ENCODE data around the gene HS2ST1. TPM values are rescaled to one million over a fixed set of nuclear protein-coding genes. Genes with fewer than 3 reads are reported as not detected.

The HS2ST1 gene
- total and polyA plus RNA-seq, 2 experiments from 2014 or later = 6.7 to 17.1 TPM

DNA sequence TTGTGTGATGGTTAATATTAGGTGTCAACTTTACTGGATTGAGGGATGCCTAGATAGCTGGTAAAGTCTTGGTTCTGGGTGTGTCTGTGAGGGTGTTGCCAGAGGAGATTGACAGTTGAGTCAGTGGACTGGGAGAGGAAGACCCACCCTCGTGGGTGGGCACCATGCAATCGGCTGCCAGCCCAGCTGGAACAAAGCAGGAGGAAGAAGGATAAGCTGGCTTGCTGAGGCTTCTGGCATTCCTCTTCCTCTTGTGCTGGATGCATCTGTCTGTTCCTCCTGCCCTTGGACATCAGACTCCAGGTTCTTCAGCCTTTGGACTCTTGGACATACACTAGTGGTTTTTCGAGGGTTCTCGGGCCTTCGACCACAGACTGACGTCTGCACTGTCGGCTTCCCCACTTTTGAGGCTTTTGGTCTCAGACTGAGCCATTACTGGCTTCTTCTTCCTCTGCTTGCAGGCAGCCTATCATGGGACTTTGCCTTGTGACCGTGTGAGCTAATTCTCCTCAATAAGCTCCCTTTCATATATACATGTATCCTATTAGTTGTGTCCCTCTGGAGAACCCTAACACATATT, 230.0 kb downstream of the HS2ST1 start (continued):
- no peak for TF ChIP-seq ZNF462 (CRISPR knock-in tag; IDR thresholded peaks at IDR 0.05)
- TF ChIP-seq JUNB (IDR thresholded peaks at IDR 0.05; ENCODE audit: unreplicated experiment) = no peak
- no peak for TF ChIP-seq ZNF114 (CRISPR knock-in tag; IDR thresholded peaks at IDR 0.05)
- no peak for TF ChIP-seq CREB1 (CRISPR knock-in tag; IDR thresholded peaks at IDR 0.05; ENCODE audit: low read depth)

DNA sequence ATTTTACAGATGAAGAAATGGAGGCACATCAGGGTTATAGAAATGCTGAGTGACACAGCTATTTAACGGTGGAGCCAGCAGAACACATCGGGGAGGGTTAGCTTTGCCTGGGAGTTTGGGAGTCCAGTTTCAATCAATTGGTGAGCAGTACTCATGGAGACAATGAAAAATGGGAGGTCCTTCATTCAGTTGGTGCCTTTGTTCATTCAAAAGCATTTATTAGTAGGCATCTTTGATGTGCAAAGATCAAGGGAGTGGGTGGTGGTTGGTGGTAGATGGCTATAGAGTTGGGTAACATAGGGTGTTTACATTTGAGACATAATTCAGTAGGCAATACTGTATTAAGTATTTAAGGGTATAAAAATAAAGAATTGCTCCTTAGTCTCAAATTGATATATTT, 230.5 kb downstream of the HS2ST1 start:
- no peaks in the 10 kb centered on the region for H3K36me3 ChIP-seq (ENCODE audit: insufficient read depth)
- no peaks in the 10 kb centered on the region for H3K27me3 Mint-ChIP-seq (ENCODE audit: insufficient read depth, low read depth, poor library complexity)
- no peak overlapping the region for H3K27ac ChIP-seq (ENCODE audit: low read depth)
- no peaks in the 10 kb centered on the region for H3K27me3 ChIP-seq (ENCODE audit: insufficient read depth)
- H3K9me3 Mint-ChIP-seq = peaks cover 3% of the 10 kb centered on the region; the same call in 1 of the 3 replicates
- no peaks in the 10 kb centered on the region for H4K20me1 ChIP-seq (replicated peaks; ENCODE audit: insufficient read depth)
- H3K9me2 ChIP-seq (ENCODE audit: insufficient read depth) = no peaks in the 10 kb centered on the region; the same call in 1 of the 2 replicates
- H3K36me3 Mint-ChIP-seq (ENCODE audit: low read depth) = no peaks in the 10 kb centered on the region
- peaks cover 11% of the 10 kb centered on the region for H3K4me1 ChIP-seq (ENCODE audit: insufficient read depth)
- no peak overlapping the region for H3K4me2 ChIP-seq
- no peak overlapping the region for H3K27ac Mint-ChIP-seq
- H3F3A ChIP-seq (replicated peaks; ENCODE audit: low read depth) = no peaks in the 10 kb centered on the region
- H2AFZ ChIP-seq = no peak overlapping the region
- H3K4me1 Mint-ChIP-seq = peaks cover 15% of the 10 kb centered on the region
- no peak overlapping the region for H3K4me3 Mint-ChIP-seq
- no peaks in the 10 kb centered on the region for H3K79me2 ChIP-seq (replicated peaks; ENCODE audit: insufficient read depth)
- ATAC-seq = no peak
- DNase-seq (ENCODE audit: low spot score) = no peak
- no peak overlapping the region for H3K4me3 ChIP-seq
- TF ChIP-seq JUNB (IDR thresholded peaks at IDR 0.05; ENCODE audit: unreplicated experiment) = no peak
- TF ChIP-seq CREB1 (CRISPR knock-in tag; IDR thresholded peaks at IDR 0.05; ENCODE audit: low read depth) = no peak
- TF ChIP-seq, protein P1, sequence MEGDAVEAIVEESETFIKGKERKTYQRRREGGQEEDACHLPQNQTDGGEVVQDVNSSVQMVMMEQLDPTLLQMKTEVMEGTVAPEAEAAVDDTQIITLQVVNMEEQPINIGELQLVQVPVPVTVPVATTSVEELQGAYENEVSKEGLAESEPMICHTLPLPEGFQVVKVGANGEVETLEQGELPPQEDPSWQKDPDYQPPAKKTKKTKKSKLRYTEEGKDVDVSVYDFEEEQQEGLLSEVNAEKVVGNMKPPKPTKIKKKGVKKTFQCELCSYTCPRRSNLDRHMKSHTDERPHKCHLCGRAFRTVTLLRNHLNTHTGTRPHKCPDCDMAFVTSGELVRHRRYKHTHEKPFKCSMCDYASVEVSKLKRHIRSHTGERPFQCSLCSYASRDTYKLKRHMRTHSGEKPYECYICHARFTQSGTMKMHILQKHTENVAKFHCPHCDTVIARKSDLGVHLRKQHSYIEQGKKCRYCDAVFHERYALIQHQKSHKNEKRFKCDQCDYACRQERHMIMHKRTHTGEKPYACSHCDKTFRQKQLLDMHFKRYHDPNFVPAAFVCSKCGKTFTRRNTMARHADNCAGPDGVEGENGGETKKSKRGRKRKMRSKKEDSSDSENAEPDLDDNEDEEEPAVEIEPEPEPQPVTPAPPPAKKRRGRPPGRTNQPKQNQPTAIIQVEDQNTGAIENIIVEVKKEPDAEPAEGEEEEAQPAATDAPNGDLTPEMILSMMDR (conservative IDR thresholded peaks at IDR 0.05; ENCODE audit: low read depth in 2 of 2) = no peak
- TF ChIP-seq ZNF462 (CRISPR knock-in tag; IDR thresholded peaks at IDR 0.05) = no peak
- TF ChIP-seq ZNF331 (CRISPR knock-in tag; IDR thresholded peaks at IDR 0.05; ENCODE audit: low read depth) = no peak
- TF ChIP-seq NANOG (IDR thresholded peaks at IDR 0.05; ENCODE audit: borderline replicate concordance) = no peak
